GM12801 (cell line): Measurements from ENCODE around the gene ZBTB16.

ENCODE experiments used
- CTCF ChIP-seq: IDR thresholded peaks from one replicate; pipeline ENCODE4 v1.5.1; 2011; ENCODE audit warnings: control low read depth; ENCODE audit not compliant: insufficient read length; ENCODE audit errors: extremely low read depth

ZBTB16 gene

GRCh38 chr11:114059278-114059983, at the start of gene ZBTB16:
Gene ZBTB16, plus strand, starts transcription at chr11:114059711. Its CDS starts 3,590 bp downstream, at chr11:114063301.
- TF ChIP-seq CTCF = no peak

GRCh38 chr11:114010931-114011330, 48.6 kb upstream of the ZBTB16 start:
- no peak for TF ChIP-seq CTCF

- TF ChIP-seq CTCF = no peak
These were observed 48.1 kb upstream of the ZBTB16 start for GRCh38 chr11:114011443-114011842.

GRCh38 chr11:114015117-114015516, 44.4 kb upstream of the ZBTB16 start:
- TF ChIP-seq CTCF = no peak

- no peak for TF ChIP-seq CTCF
These were observed 42.5 kb upstream of the ZBTB16 start for GRCh38 chr11:114016986-114017385.

- no peak for TF ChIP-seq CTCF
These were observed 41.8 kb upstream of the ZBTB16 start for GRCh38 chr11:114017723-114018122.

GRCh38 chr11:114019046-114019445, 40.5 kb upstream of the ZBTB16 start:
- no peak for TF ChIP-seq CTCF
